ENCODE data around the gene CPNE2. TPM values are rescaled to one million over a fixed set of nuclear protein-coding genes. Genes with fewer than 3 reads are reported as not detected.
"Not testable (repeated sequence)": the region's sequence is repeated elsewhere in the genome, so short reads cannot be mapped to it uniquely, and the experiment has no call there.

CPNE2 gene
- polyA plus RNA-seq, 6 donors from 2014 or later = 0.53 to 1.3 (median 0.76) TPM; not detected in 2

GRCh38 chr16:57094911-57095310 is 2.5 kb downstream of the CPNE2 start:
- Mint-ChIP-seq H3K9me3 (no peaks in the 10 kb centered on the region), H3K4me3 (peak overlapping the region in 3 of 8 donors; percentile 16 to 76 (median 34))

DNA sequence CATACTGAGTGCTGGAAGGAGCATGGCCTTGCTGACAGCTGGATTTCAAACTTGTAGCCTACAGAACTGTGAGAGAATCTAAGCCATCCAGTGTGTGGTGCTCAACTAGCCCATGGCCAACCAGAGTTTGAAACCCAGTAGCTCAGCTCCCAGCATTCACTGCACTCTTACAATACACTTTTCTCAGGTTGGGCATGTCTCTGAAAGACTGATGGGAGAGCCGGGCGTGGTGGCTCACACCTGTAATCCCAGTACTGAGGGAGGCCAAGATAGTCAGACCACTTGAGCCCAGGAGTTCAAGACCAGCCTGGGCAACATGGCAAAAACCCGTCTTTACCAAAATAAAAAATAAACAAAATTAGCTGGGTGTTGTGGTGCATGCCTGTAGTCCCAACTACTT is 3.8 kb downstream of the CPNE2 start:
- Mint-ChIP-seq H3K36me3 (no peaks in the 10 kb centered on the region), H3K27ac (peak overlapping the region in 1 of 6 donors; percentile 22), H3K4me3 (peak overlapping the region in 2 of 8 donors; percentile 51 to 65), H3K4me1 (peaks cover 4 to 6% (median 5%) of the 10 kb centered on the region in 3 donors), H3K9me3 (no peaks in the 10 kb centered on the region), H3K27me3 (peaks cover 14 to 37% (median 15%) of the 10 kb centered on the region in 3 donors)
- no peak for DNase-seq
- no peak for ATAC-seq (ENCODE audit: low read depth in 2 of 2)

More at GRCh38 chr16:57094911-57095310, 2.5 kb downstream of the CPNE2 start:
- peak overlapping the region in 1 of 6 donors; percentile 58 for H3K27ac Mint-ChIP-seq
- DNase-seq (no peak), ATAC-seq (ENCODE audit: low read depth in 2 of 2) (no peak)
- peaks cover 4 to 9% (median 5%) of the 10 kb centered on the region in 3 donors for H3K4me1 Mint-ChIP-seq
- H3K36me3 Mint-ChIP-seq = no peaks in the 10 kb centered on the region
- H3K27me3 Mint-ChIP-seq = peaks cover 17 to 37% (median 18%) of the 10 kb centered on the region in 3 donors

DNA sequence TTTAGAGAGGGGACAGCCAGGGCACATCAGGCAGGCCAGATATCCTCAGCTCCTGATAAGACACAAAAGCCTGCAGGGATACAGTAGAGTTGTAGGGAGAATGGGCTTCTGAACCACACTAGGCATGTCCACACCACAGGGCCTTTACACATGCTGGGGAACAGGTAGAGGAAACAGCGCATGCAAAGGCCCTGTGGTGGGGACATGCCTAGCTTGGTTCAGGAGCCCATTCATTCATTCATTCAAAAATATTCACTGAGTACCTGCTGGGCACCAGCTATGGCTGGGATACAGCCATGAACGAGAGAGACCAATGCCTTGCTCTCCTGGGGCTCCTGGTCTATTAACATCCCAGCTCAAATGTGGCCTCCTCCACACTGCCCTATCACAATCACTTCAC is 4.4 kb downstream of the CPNE2 start:
- H3K27me3 Mint-ChIP-seq = peaks cover 10 to 37% (median 11%) of the 10 kb centered on the region in 3 donors
- no peak overlapping the region for H3K27ac Mint-ChIP-seq
- H3K4me1 Mint-ChIP-seq = peaks cover 4 to 5% (median 4%) of the 10 kb centered on the region in 3 donors
- H3K9me3 Mint-ChIP-seq = no peaks in the 10 kb centered on the region
- no peaks in the 10 kb centered on the region for H3K36me3 Mint-ChIP-seq
- ATAC-seq (ENCODE audit: low read depth in 2 of 2) = no peak
- H3K4me3 Mint-ChIP-seq = peak overlapping the region in 1 of 8 donors; percentile 20
- no peak for DNase-seq

DNA sequence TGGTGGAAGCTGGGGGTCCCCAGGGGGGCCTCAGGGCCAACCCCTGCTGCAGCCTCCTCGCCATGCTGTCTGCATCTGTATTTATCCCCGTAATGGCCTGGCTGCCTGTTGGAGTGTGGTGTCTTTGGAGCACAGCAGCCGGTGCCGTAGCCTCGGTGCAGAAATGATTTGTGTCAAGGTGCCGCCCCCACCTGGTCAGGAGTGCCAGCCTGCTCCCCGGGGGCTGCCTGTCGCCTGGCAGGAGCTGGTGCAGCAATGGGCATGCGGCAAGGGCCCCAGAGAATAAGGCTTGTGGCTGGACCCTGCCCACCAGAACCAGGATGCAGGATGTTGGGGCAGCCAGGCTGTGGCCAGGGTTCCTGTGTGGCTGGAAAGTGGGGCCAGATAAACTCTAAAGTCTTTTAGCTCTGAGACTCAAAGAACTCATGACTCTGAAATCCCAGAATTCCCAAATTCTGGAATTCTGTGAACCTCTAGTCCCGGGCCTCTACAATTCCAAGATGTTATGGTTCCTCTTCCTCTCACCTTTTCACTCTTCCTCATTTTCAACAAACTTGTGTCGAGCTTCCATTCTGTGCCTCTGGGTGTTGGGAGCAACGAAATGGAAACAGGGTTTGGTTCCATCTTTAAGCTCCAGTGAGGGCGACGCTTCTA is 5.9 kb downstream of the CPNE2 start:
- Mint-ChIP-seq H3K27ac (peak overlapping the region in 1 of 6 donors; percentile 49), H3K9me3 (no peaks in the 10 kb centered on the region), H3K27me3 (peaks cover 9 to 35% (median 10%) of the 10 kb centered on the region in 3 donors), H3K36me3 (no peaks in the 10 kb centered on the region), H3K4me3 (no peak overlapping the region), H3K4me1 (peaks cover 3% of the 10 kb centered on the region in 3 donors)
- ATAC-seq (ENCODE audit: low read depth in 2 of 2) (no peak), DNase-seq (no peak)

DNA sequence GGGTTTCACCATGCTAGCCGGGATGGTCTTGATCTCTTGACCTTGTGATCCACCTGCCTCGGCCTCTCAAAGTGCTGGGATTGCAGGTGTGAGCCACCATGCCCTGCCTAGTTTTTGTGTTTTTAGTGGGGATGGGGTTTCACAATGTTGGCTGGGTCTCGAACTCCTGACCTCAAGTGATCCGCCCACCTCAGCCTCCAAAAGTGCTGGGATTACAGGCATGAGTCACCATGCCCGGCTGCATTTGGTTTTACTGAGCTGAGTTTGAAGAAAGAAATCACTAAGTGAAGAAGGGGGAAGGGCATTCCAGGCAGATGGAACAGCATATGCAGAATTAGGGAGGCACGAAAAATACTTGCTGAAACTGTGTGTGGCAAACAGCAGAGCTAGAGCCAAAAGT is 7.6 kb downstream of the CPNE2 start:
- H3K9me3 Mint-ChIP-seq; H3K4me3 Mint-ChIP-seq; H3K36me3 Mint-ChIP-seq; DNase-seq; H3K4me1 Mint-ChIP-seq; ATAC-seq (ENCODE audit: low read depth in 2 of 2): not testable (repeated sequence)
- peak overlapping the region in 1 of 6 donors; percentile 56 for H3K27ac Mint-ChIP-seq
- peaks cover 0 to 19% (median 10%) of the 10 kb centered on the region in 3 donors for H3K27me3 Mint-ChIP-seq

DNA sequence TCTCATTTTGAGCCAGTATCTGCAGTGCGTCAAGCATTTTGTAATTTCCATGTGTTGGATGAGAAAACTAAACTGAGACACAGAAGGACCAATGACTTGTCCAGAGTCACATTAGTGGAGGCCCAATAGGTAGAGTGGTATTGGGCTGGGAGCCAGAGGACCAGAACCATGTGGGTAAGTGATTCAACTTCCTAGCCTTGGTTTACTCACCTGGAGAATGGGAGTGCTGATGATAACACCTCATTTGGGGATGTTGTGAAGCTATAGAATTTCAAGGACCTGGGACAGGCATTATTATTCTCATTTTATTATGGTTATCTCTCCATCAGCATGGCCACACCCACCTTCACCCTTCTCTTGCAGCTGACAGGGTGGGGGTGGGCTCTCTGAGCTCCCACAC is 8.1 kb downstream of the CPNE2 start:
- Mint-ChIP-seq H3K27ac (peak overlapping the region in 1 of 6 donors; percentile 60), H3K9me3 (no peaks in the 10 kb centered on the region), H3K4me3 (no peak overlapping the region), H3K36me3 (no peaks in the 10 kb centered on the region), H3K4me1 (no peaks in the 10 kb centered on the region), H3K27me3 (peaks cover 0 to 15% (median 9%) of the 10 kb centered on the region in 3 donors)
- DNase-seq = no peak
- no peak for ATAC-seq (ENCODE audit: low read depth in 2 of 2)

DNA sequence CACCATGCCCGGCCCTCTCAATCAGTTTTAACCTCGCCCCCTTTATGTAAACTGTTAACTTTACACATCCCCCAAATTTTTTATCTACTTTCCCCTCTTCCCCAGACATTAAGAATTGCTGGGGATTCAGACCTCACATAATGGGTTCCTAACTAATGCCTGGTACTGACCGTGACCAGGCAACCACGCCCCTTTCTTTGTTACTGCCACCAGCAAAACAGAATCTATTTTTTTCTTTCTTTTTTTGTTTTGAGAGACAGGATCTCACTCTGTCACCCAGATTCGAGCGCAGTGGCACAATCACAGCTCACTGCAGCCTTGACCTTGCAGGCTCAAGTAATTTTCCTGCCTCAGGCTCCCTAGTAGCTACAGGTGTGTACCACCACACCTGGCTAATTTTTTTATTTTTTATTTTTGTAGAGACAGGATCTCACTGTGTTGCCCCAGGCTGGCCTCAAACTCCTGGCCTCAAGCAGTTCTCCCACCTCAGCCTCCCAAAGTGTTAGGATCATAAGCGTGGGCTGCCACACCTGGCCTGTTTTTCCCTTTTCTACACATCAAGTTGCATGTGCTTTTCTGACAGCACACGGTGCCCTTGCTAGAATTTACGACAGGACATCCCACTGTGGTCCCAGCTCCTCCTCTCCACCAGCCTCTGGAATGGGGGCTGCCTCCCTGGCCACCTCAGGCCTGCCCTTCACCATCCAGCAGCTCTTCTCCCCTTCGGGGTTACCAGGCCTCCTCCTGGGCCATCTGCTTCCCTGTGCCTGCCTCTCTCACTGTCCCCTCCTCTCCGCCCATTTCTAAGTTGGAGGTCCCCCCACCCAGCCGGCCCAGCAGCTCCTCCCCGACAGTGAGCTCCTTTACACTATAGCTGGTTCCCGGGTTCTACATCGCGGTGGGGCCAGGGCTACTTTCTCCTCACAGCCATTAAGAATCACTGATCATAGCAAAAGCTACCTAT is 10.8 kb downstream of the CPNE2 start:
- Mint-ChIP-seq H3K4me1 (no peaks in the 10 kb centered on the region), H3K27ac (peak overlapping the region in 2 of 6 donors; percentile 5 to 33), H3K36me3 (no peaks in the 10 kb centered on the region), H3K9me3 (no peaks in the 10 kb centered on the region), H3K27me3 (peaks cover 0 to 4% (median 0%) of the 10 kb centered on the region in 3 donors), H3K4me3 (no peak overlapping the region)
- DNase-seq (no peak), ATAC-seq (ENCODE audit: low read depth in 2 of 2) (no peak)

DNA sequence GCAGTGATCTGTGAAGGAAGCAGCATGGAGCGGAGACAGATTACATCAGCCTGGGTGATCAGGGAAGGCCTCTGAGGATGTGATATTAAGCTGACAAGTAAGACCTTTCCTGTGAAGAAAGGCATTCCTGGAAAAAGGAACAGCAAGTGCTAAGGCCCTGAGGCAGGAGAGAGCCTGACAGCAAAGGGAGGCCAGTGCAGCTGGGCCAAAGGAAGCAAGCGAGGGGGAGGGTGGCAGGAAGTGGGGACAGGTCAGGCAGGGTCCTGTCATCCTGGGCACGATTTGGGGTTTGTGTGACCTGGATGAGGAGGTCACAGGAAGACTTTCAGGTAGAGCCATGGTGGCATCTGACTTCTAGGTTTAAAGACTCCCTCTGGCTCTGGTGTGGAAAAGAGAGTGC is 12.3 kb downstream of the CPNE2 start:
- H3K4me1 Mint-ChIP-seq = no peaks in the 10 kb centered on the region
- H3K27me3 Mint-ChIP-seq = no peaks in the 10 kb centered on the region

GRCh38 chr16:57105184-57105583 is 12.8 kb downstream of the CPNE2 start:
- Mint-ChIP-seq H3K4me1 (no peaks in the 10 kb centered on the region), H3K9me3 (no peaks in the 10 kb centered on the region), H3K4me3 (no peak overlapping the region), H3K27ac (peak overlapping the region in 2 of 6 donors; percentile 55 to 78), H3K27me3 (no peaks in the 10 kb centered on the region), H3K36me3 (no peaks in the 10 kb centered on the region)
- no peak for DNase-seq
- ATAC-seq (ENCODE audit: low read depth in 2 of 2) = no peak

More for the DNA sequence above, 12.3 kb downstream of the CPNE2 start:
- H3K36me3 Mint-ChIP-seq = no peaks in the 10 kb centered on the region
- H3K9me3 Mint-ChIP-seq = no peaks in the 10 kb centered on the region
- ATAC-seq (ENCODE audit: low read depth in 2 of 2) = no peak
- H3K27ac Mint-ChIP-seq = peak overlapping the region in 2 of 6 donors; percentile 55 to 78
- H3K4me3 Mint-ChIP-seq = no peak overlapping the region
- no peak for DNase-seq

DNA sequence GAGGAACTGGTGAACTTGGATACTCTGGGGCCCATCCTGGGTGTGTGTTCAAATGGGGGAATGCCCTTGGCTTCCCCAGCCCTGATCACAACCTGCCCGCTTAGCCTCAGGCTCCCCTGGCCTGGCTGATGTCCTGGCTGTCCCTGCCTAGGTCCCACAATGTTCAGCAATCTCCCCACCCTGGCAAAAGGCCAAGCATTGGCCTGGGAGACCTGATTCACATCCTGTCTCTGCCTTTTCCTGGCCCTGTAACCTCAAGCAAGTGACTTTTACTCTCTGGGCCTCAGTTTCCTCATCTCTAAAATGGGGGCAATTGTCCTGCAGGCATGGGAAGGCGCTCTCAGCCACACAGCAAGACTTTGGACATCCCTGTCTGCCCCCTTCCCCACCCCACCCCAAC is 14.4 kb downstream of the CPNE2 start:
- H3K36me3 Mint-ChIP-seq = no peaks in the 10 kb centered on the region
- H3K27ac Mint-ChIP-seq = no peak overlapping the region
- no peaks in the 10 kb centered on the region for H3K9me3 Mint-ChIP-seq
- no peaks in the 10 kb centered on the region for H3K27me3 Mint-ChIP-seq
- no peak overlapping the region for H3K4me3 Mint-ChIP-seq
- ATAC-seq (ENCODE audit: low read depth in 2 of 2) (no peak), DNase-seq (no peak)
- no peaks in the 10 kb centered on the region for H3K4me1 Mint-ChIP-seq

- H3K27me3 Mint-ChIP-seq = no peaks in the 10 kb centered on the region
- H3K36me3 Mint-ChIP-seq = no peaks in the 10 kb centered on the region
- no peak for DNase-seq
- no peak overlapping the region for H3K4me3 Mint-ChIP-seq
- H3K27ac Mint-ChIP-seq = no peak overlapping the region
- no peaks in the 10 kb centered on the region for H3K4me1 Mint-ChIP-seq
- ATAC-seq (ENCODE audit: low read depth in 2 of 2) = no peak
- no peaks in the 10 kb centered on the region for H3K9me3 Mint-ChIP-seq
Observed at GRCh38 chr16:57107321-57107922, 15.0 kb downstream of the CPNE2 start.

GRCh38 chr16:57108432-57108831 is 16.0 kb downstream of the CPNE2 start:
- Mint-ChIP-seq H3K4me1 (no peaks in the 10 kb centered on the region), H3K9me3 (no peaks in the 10 kb centered on the region), H3K27me3 (no peaks in the 10 kb centered on the region), H3K4me3 (no peak overlapping the region), H3K27ac (no peak overlapping the region), H3K36me3 (no peaks in the 10 kb centered on the region)
- DNase-seq = no peak
- ATAC-seq (ENCODE audit: low read depth in 2 of 2) = no peak

- not testable (repeated sequence) for H3K4me3 Mint-ChIP-seq; ATAC-seq (ENCODE audit: low read depth in 2 of 2); DNase-seq; H3K9me3 Mint-ChIP-seq; H3K27me3 Mint-ChIP-seq; H3K36me3 Mint-ChIP-seq; H3K27ac Mint-ChIP-seq; H3K4me1 Mint-ChIP-seq
Observed at GRCh38 chr16:57109259-57110105, 17.1 kb downstream of the CPNE2 start.
